K562 (cell line): ENCODE results near the gene SLC10A3. TPM values are rescaled to one million over a fixed set of nuclear protein-coding genes. Genes with fewer than 3 reads are reported as not detected.

Source experiments
- ASH1L ChIP-seq: fragments of 450-650 bp; IDR thresholded peaks from 2 replicates; pipeline ENCODE4 v1.6.1; 2018; ENCODE audit warnings: borderline replicate concordance, mild to moderate bottlenecking, low read depth; ENCODE audit not compliant: partially characterized antibody
- CBFA2T2 ChIP-seq: fragments of 450-650 bp; conservative IDR thresholded peaks from 2 replicates; pipeline ENCODE4 v1.6.1; 2017; ENCODE audit warnings: mild to moderate bottlenecking
- CREB5 ChIP-seq: fragments of 250-450 bp; sonication (Bioruptor Pico); IDR thresholded peaks from 2 replicates; pipeline ENCODE4 v1.5.0; 2020; ENCODE audit warnings: mild to moderate bottlenecking
- E4F1 ChIP-seq: fragments of 250-450 bp; sonication (Bioruptor Pico); IDR thresholded peaks from 2 replicates; pipeline ENCODE4 v1.5.0; 2021; ENCODE audit warnings: mild to moderate bottlenecking, borderline replicate concordance
- EGR1 ChIP-seq: fragments of 450-650 bp; conservative IDR thresholded peaks from 2 replicates; pipeline ENCODE4 v1.6.1; 2017; ENCODE audit warnings: mild to moderate bottlenecking
- EP400 ChIP-seq: fragments of 450-650 bp; IDR thresholded peaks from 2 replicates; pipeline ENCODE4 v1.6.1; 2017; ENCODE audit warnings: antibody characterized with exemption, mild to moderate bottlenecking, moderate library complexity
- GABPB2 ChIP-seq: fragments of 250-450 bp; sonication (Bioruptor Pico); conservative IDR thresholded peaks from 2 replicates; pipeline ENCODE4 v1.5.1; 2021; ENCODE audit warnings: mild to moderate bottlenecking
- HBP1 ChIP-seq: fragments of 450-650 bp; formaldehyde crosslinking; IDR thresholded peaks from 2 replicates; pipeline ENCODE4 v1.4.0; 2022; ENCODE audit warnings: missing genetic modification characterization
- KAT2B ChIP-seq: IDR thresholded peaks from one replicate; pipeline ENCODE4 v1.6.1; 2012; ENCODE audit warnings: low read depth, mild to moderate bottlenecking, control low read depth, inconsistent platforms, low read length, moderate library complexity
- LCOR ChIP-seq: sonication (generic); formaldehyde crosslinking; IDR thresholded peaks from 2 replicates; pipeline ENCODE4 v1.8.0; 2022; ENCODE audit warnings: mild to moderate bottlenecking, missing genetic modification reagents
- POLR3A ChIP-seq: IDR thresholded peaks from 2 replicates; pipeline ENCODE4 v1.6.1; 2011; ENCODE audit warnings: borderline replicate concordance, mild to moderate bottlenecking, moderate library complexity; ENCODE audit not compliant: insufficient read length, insufficient read depth; ENCODE audit errors: extremely low read depth
- RCOR1 ChIP-seq, 2 experiments: IDR thresholded peaks; 2 replicates each; pipeline ENCODE4 v1.6.1; 2012; ENCODE audit warnings: low read depth in 2 of 2, low read length in 2 of 2, borderline replicate concordance in 1 of 2, improper control_type of control experiment in 1 of 2
- SMARCA5 ChIP-seq: fragments of 450-650 bp; IDR thresholded peaks from 2 replicates; pipeline ENCODE4 v1.6.1; 2016
- SRF ChIP-seq, 2 experiments: fragments of 250-450, 450-650 bp in 1 of 2; sonication (Bioruptor Pico) in 1 of 2; sonication (generic) in 1 of 2; formaldehyde crosslinking; IDR thresholded peaks; 2 replicates each; pipeline versions ENCODE4 v1.5.0 to v1.5.1; 2020 to 2022; ENCODE audit warnings: mild to moderate bottlenecking in 1 of 2, missing genetic modification reagents in 1 of 2
- TAF9B ChIP-seq: fragments of 450-650 bp; IDR thresholded peaks from 2 replicates; pipeline ENCODE4 v1.6.1; 2018; ENCODE audit warnings: mild to moderate bottlenecking; ENCODE audit not compliant: partially characterized antibody
- ZKSCAN1 ChIP-seq: fragments of 150-350 bp; IDR thresholded peaks from 2 replicates; pipeline ENCODE4 v1.6.1; 2016; ENCODE audit warnings: low read depth, low read length
- ZNF175 ChIP-seq: fragments of 200-800 bp; sonication (Bioruptor generic); IDR thresholded peaks from 2 replicates; pipeline ENCODE4 v1.6.1; 2016; ENCODE audit warnings: low read depth, mild to moderate bottlenecking, missing genetic modification characterization, missing compliant biosample characterization
- ZNF217 ChIP-seq: sonication (generic); formaldehyde crosslinking; IDR thresholded peaks from 2 replicates; pipeline ENCODE4 v1.8.0; 2022; ENCODE audit warnings: mild to moderate bottlenecking, missing genetic modification reagents
- ZNF24 ChIP-seq: fragments of 450-650 bp; IDR thresholded peaks from 2 replicates; pipeline ENCODE4 v1.6.1; 2016
- ZNF431 ChIP-seq: sonication (generic); formaldehyde crosslinking; IDR thresholded peaks from 2 replicates; pipeline ENCODE4 v1.8.0; 2022; ENCODE audit warnings: mild to moderate bottlenecking, missing genetic modification reagents
- ZNF511 ChIP-seq: sonication (generic); formaldehyde crosslinking; IDR thresholded peaks from 2 replicates; pipeline ENCODE4 v1.8.0; 2022; ENCODE audit warnings: mild to moderate bottlenecking, missing genetic modification reagents
- polyA plus RNA-seq, 8 experiments: library from polyadenylated mRNA; depleted of rRNA in 4 of 8; stranded (reverse) in 5 of 8; unstranded in 3 of 8; fragments of >200 nt; fragmentation: Nextera tagmentation in 2 of 8; fragmentation: Illumina TruSeq in 1 of 8; extraction: Ambion mirVana in 2 of 8; extraction: Trizol in 1 of 8; gene quantifications; 2 replicates each; pipeline versions ENCODE4 v1.2.1 to v1.2.3, GENCODE V29; 2011 to 2014; ENCODE audit warnings: inconsistent platforms in 1 of 8, missing spikeins in 1 of 8
- total RNA-seq, 7 experiments: library from RNA; depleted of rRNA in 6 of 7; stranded (reverse); fragments of >200 nt in 6 of 7; fragmentation: Illumina TruSeq in 2 of 7; extraction: Trizol in 2 of 7; gene quantifications; 2 replicates each; pipeline versions ENCODE4 v1.2.1 to v1.2.3, GENCODE V29; 2011 to 2021; ENCODE audit warnings: low replicate concordance in 1 of 7

SLC10A3 gene
- total and polyA plus RNA-seq, 9 of the 15 experiments (the other 6 are each of a cell fraction or from before 2014, with no cell fraction given) = 5.2 to 30.6 (median 16.7) TPM

- peak; percentile 67; the same call in 1 of the 2 replicates for TF ChIP-seq EP400
- TF ChIP-seq POLR3A = no peak
- no peak for TF ChIP-seq SRF (CRISPR knock-in tag; IDR thresholded peaks at IDR 0.05)
- no peak for TF ChIP-seq CBFA2T2
- no peak for TF ChIP-seq ZNF175 (CRISPR knock-in tag)
- no peak for TF ChIP-seq HBP1 (CRISPR knock-in tag)
- TF ChIP-seq E4F1 (CRISPR knock-in tag) = no peak
- no peak for TF ChIP-seq ZNF431 (CRISPR knock-in tag)
- TF ChIP-seq ZKSCAN1 = no peak
- no peak for TF ChIP-seq SMARCA5
- TF ChIP-seq ZNF511 (CRISPR knock-in tag) = no peak
- TF ChIP-seq RCOR1 (IDR thresholded peaks at IDR 0.05; ENCODE audit: borderline replicate concordance in 1 of 2, low read depth in 2 of 2, low read length in 2 of 2) = no peak; a peak in 1 of 4 replicates
- no peak for TF ChIP-seq ZNF24
- TF ChIP-seq KAT2B = no peak
- TF ChIP-seq ZNF217 (CRISPR knock-in tag) = no peak
- no peak for TF ChIP-seq ASH1L
- TF ChIP-seq GABPB2 (CRISPR knock-in tag) = no peak
- no peak for TF ChIP-seq CREB5 (CRISPR knock-in tag)
- no peak for TF ChIP-seq EGR1
- no peak for TF ChIP-seq TAF9B
- TF ChIP-seq LCOR = no peak
Measured at GRCh38 chrX:154490414-154491083, at the start of gene SLC10A3 (continued).
